Measurements from ENCODE around the gene CACNB2. TPM values are rescaled to one million over a fixed set of nuclear protein-coding genes. Genes with fewer than 3 reads are reported as not detected.

Gene CACNB2
- total and polyA plus RNA-seq, 8 donors: 4.0 to 14.8 (median 11.8) TPM

DNA sequence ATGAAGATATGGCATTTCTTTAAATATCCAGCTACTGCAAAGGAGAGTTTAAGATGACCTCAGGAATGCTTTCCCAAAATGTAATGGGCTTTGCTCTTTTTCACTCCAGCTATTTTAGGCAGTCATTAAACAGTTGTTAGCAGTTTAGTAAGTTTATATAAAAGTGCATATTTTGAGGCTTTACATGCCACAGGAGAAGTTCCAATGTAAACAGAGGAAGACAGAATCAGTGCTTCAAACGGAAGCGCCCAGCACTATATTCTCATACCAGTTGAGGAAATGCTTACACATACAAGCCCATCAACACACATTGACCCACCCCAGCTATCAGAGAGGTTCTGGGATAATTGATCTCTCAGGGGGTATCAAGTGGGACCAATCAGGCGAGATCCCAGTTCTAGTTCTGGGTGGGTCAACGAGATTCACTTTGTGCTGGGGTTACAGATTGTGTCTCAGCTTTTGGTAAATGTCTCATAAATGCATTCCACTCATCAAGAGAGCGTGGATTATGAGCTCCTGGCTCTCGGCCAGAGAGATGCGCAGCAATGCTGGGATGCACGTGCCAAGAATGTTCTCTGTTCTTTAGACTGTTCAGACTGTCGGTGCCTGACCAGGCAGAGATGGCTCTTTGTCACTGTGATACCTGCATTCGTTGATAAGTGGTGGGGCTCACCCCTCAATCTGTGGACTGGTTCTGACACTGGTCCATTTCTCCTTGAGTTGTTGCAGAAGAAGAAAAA is 55.0 kb downstream of the CACNB2 start:
- TF ChIP-seq, protein P1, sequence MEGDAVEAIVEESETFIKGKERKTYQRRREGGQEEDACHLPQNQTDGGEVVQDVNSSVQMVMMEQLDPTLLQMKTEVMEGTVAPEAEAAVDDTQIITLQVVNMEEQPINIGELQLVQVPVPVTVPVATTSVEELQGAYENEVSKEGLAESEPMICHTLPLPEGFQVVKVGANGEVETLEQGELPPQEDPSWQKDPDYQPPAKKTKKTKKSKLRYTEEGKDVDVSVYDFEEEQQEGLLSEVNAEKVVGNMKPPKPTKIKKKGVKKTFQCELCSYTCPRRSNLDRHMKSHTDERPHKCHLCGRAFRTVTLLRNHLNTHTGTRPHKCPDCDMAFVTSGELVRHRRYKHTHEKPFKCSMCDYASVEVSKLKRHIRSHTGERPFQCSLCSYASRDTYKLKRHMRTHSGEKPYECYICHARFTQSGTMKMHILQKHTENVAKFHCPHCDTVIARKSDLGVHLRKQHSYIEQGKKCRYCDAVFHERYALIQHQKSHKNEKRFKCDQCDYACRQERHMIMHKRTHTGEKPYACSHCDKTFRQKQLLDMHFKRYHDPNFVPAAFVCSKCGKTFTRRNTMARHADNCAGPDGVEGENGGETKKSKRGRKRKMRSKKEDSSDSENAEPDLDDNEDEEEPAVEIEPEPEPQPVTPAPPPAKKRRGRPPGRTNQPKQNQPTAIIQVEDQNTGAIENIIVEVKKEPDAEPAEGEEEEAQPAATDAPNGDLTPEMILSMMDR (IDR thresholded peaks at IDR 0.05): no peak
- ATAC-seq: no peak
- H3K4me3 ChIP-seq: no peak overlapping the region
- intact Hi-C loops (cut with DNase I): no loop called here
- no peak overlapping the region for H3K27ac ChIP-seq
- DNase-seq: no peak
- no peaks in the 10 kb centered on the region for H3K9me3 ChIP-seq
- no peaks in the 10 kb centered on the region for H3K36me3 ChIP-seq
- no peaks in the 10 kb centered on the region for H3K27me3 ChIP-seq
- no peaks in the 10 kb centered on the region for H3K4me1 ChIP-seq

DNA sequence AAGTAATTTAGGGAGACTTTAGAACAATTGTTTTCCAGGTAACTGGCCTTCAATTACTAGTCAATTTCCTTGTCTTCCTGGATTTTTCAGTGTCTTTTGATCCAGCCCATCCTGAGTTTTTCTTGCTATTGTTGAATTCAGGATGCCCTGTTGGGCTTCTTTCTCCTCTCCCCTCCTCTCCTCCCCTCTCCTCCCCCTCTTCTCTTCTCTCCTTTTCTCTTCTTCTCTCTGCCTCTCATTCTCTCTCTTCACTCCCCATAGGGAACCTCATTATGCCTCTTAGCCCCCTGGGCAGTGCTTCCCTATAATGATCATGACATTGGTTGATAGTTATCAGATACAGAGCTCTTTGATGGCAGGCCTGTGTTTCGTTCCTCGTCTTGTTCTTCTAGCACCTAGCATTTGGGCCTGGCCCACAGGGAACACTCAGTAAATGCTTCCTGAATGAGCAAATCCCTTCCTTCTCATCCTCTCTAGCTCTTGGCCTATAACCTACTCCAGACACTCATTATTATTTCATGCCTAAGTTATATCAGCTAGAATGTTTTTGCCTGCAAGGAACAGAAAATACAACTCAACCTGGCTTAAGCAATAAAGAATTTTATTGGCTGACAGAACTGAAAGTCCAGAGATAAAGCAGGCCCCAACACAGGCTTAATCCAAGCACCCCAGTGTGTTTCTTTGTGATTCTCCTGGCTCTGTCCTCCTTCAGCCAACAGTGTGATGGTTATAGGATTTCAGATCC is 56.8 kb downstream of the CACNB2 start:
- intact Hi-C loops (cut with DNase I): no loop called here
- H3K4me1 ChIP-seq: no peaks in the 10 kb centered on the region
- TF ChIP-seq, protein P1 (IDR thresholded peaks at IDR 0.05): no peak
- H3K27me3 ChIP-seq: no peaks in the 10 kb centered on the region
- H3K36me3 ChIP-seq: no peaks in the 10 kb centered on the region
- no peak overlapping the region for H3K27ac ChIP-seq
- ATAC-seq (no peak), DNase-seq (no peak)
- H3K4me3 ChIP-seq: no peak overlapping the region
- no peaks in the 10 kb centered on the region for H3K9me3 ChIP-seq

DNA sequence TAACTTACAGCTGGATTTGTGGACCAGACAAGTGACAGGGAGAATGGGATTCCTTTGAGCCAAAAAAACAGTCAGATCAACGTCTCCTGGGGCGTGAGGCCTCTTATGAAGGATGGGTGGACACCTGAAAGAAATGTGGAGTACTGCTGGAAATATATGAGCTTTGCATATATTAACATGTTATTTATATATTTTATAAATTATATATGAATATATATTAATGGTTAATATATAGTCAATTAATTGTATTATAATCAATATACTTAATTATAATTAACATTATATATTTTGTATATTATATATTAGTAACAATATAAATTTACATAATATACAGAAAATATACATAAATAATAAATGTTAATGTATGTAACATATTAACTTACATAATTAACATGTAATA is 57.5 kb downstream of the CACNB2 start:
- DNase-seq (no peak), ATAC-seq (no peak)
- no peaks in the 10 kb centered on the region for H3K36me3 ChIP-seq
- H3K4me3 ChIP-seq: no peak overlapping the region
- H3K4me1 ChIP-seq: no peaks in the 10 kb centered on the region
- H3K27ac ChIP-seq: no peak overlapping the region
- no peaks in the 10 kb centered on the region for H3K27me3 ChIP-seq
- no peaks in the 10 kb centered on the region for H3K9me3 ChIP-seq
- TF ChIP-seq, protein P1 (IDR thresholded peaks at IDR 0.05): no peak
- intact Hi-C loops (cut with DNase I): no loop called here

DNA sequence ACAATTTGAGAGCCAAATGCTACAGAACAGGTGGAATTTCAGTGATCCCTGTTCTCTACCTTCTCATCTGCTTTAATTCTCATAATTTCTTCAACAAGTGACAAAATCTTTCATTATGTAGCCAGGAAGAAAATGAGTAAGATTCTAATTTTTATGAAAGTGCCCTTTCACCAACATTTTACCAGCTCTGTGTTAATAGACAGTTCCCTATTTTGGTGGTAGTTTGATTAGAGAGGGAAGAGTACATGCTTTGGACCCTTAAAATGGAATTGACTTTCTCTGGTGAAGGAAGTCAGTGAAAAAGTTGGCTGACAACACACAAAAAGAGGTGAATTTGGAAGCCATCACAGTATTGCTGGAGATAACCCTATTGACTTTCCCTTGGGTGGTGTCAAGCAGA is 61.7 kb downstream of the CACNB2 start:
- H3K36me3 ChIP-seq: no peaks in the 10 kb centered on the region
- intact Hi-C loops (cut with DNase I): no loop called here
- peaks cover 0 to 4% of the 10 kb centered on the region in 2 donors for H3K4me1 ChIP-seq
- TF ChIP-seq, protein P1 (IDR thresholded peaks at IDR 0.05): no peak
- ATAC-seq (no peak), DNase-seq (no peak)
- H3K27ac ChIP-seq: no peak overlapping the region
- no peaks in the 10 kb centered on the region for H3K9me3 ChIP-seq
- H3K27me3 ChIP-seq: no peaks in the 10 kb centered on the region
- no peak overlapping the region for H3K4me3 ChIP-seq

DNA sequence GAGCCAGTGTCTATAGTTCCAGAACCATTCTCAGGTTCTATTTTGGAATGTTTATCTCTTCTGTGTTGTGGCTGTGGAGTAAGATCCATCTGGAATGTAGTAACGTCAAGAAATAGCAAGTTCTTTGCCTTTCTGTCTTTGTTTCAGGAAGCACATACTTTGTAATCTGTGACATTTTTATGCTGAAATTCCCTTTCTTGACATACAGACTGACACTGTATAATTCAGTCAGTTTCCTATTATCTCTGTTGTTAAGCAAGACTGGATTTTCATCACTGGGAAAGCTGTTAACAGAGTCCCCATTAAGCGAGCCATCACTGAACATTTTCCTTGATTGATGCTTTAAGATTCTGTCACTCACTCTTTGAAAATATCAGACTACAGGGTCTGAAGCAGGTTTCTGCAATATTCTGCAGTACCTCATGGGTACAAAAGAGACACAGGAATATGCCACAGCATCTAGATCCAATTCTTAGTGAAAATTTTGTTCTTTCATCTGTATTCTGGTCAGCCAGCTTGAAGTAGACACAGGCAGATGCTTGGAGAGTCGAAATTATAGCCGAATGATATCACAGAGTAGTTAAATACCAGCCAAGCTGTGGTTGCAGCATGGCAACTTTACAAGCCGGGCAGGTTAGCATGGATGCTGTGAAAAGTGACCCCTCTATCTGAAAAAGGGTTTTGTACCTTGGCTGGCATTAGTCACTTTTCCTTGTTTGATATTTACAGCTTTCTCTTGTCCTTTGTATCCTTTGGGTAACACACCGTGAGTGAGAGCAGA is 62.6 kb downstream of the CACNB2 start:
- H3K9me3 ChIP-seq: no peaks in the 10 kb centered on the region
- intact Hi-C loops (cut with DNase I): no loop called here
- ATAC-seq (no peak), DNase-seq (no peak)
- no peaks in the 10 kb centered on the region for H3K36me3 ChIP-seq
- H3K4me1 ChIP-seq: peaks cover 0 to 4% of the 10 kb centered on the region in 2 donors
- H3K27ac ChIP-seq: no peak overlapping the region
- H3K4me3 ChIP-seq: no peak overlapping the region
- H3K27me3 ChIP-seq: no peaks in the 10 kb centered on the region
- TF ChIP-seq, protein P1 (IDR thresholded peaks at IDR 0.05): no peak
